ENCODE results near the gene OXNAD1. TPM values are rescaled to one million over a fixed set of nuclear protein-coding genes. Genes with fewer than 3 reads are reported as not detected.

OXNAD1 gene
- total RNA-seq, 1 donor from 2014 or later = 18.8 TPM

DNA sequence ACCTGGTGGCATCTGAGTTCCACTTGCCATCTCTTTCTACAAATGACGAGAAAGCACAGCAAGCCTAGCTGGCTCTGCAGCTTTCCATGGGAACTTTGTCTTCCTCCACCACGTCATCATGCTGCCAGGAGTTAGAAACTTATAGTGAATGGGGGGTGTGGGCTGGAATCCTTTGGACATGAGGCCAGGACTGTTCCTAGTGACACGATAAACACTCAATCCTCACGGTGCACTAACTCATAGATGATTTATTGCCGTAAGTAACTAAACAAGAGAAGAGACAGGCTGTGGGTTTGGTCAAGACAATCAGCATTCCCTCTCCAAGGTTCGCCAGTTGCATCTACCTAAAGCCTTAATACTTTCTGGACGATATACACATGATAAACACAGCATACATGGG lies 50.6 kb downstream of the OXNAD1 start:
- no peak for TF ChIP-seq CTCF (IDR thresholded peaks at IDR 0.05; ENCODE audit: insufficient read depth, low read length, poor library complexity, severe bottlenecking)
- Histone ChIP-seq H3K4me3 (ENCODE audit: low read depth, low read length) (no peak overlapping the region), H3K36me3 (ENCODE audit: control insufficient read depth, insufficient read depth, low read length) (peaks cover 1% of the 10 kb centered on the region), H3K27me3 (ENCODE audit: control insufficient read depth, insufficient read depth, low read length) (no peaks in the 10 kb centered on the region)
- DNase-seq (ENCODE audit: low read depth) = no peak

DNA sequence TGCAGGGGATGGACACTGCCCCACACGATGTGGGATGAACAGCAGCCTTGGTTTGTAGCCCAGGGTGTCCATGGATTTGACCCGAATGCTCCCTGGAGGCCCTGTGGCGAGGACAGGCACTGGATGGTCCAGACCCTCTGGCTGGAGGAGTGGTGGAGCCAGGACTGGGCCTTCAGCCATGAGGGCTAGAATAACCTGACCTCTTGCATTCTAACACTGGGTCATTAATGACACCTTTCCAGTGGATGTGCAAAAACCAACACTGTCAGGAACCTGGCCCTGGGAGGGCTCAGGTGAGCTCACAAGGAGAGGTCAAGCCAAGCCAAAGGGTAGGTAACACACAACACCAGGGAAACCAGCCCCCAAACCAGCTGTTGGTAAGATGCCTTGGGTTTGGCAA lies 51.4 kb downstream of the OXNAD1 start:
- Histone ChIP-seq H3K27me3 (ENCODE audit: control insufficient read depth, insufficient read depth, low read length) (no peaks in the 10 kb centered on the region), H3K36me3 (ENCODE audit: control insufficient read depth, insufficient read depth, low read length) (peaks cover 1% of the 10 kb centered on the region), H3K4me3 (ENCODE audit: low read depth, low read length) (no peak overlapping the region)
- no peak for DNase-seq (ENCODE audit: low read depth)
- no peak for TF ChIP-seq CTCF (IDR thresholded peaks at IDR 0.05; ENCODE audit: insufficient read depth, low read length, poor library complexity, severe bottlenecking)

- no peaks in the 10 kb centered on the region for H3K27me3 ChIP-seq (ENCODE audit: control insufficient read depth, insufficient read depth, low read length)
- no peak overlapping the region for H3K4me3 ChIP-seq (ENCODE audit: low read depth, low read length)
- no peak for TF ChIP-seq CTCF (IDR thresholded peaks at IDR 0.05; ENCODE audit: insufficient read depth, low read length, poor library complexity, severe bottlenecking)
- H3K36me3 ChIP-seq (ENCODE audit: control insufficient read depth, insufficient read depth, low read length) = peaks cover 3% of the 10 kb centered on the region
- DNase-seq (ENCODE audit: low read depth) = no peak
Measured at GRCh38 chr3:16316847-16317560, 52.0 kb downstream of the OXNAD1 start.

DNA sequence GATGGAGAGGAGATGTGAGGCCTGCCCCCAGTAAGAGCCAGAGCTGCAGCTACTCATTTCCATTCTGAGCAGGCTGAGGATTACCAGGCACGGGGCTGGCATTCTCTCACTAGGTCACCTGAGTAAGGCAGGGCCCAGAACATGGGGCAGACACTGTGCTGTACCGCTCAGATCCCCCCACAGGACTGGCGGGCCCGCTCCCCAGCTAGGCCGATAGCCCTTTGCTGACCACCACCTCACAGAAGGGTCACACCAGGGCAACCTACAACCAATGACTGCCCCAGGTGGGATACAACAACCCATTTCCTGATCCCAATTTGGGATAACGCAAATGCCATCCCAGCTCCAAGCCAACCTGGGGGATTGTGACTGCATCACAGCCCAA lies 52.5 kb downstream of the OXNAD1 start:
- Histone ChIP-seq H3K27me3 (ENCODE audit: control insufficient read depth, insufficient read depth, low read length) (no peaks in the 10 kb centered on the region), H3K4me3 (ENCODE audit: low read depth, low read length) (no peak overlapping the region), H3K36me3 (ENCODE audit: control insufficient read depth, insufficient read depth, low read length) (peaks cover 4% of the 10 kb centered on the region)
- DNase-seq (ENCODE audit: low read depth) = no peak
- TF ChIP-seq CTCF (IDR thresholded peaks at IDR 0.05; ENCODE audit: insufficient read depth, low read length, poor library complexity, severe bottlenecking) = no peak

DNA sequence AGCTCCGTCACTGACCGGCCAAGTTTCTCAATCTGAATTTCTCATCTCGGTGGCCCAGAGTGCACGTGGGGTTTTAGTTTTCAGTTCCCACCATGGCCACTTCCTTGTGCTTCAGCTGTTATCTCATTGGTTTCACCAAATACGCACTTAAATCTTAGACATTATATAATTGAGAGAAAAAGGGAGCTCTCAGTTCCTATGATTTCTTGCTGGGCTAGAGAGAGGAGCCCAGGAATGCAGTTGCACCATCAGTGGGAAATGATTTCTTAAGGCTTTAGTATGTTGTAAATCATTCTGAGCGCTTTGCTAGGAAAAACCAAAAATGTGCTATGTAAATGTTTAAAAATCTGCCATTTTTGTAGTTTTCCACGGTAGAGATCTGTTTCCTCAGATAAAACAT lies 53.2 kb downstream of the OXNAD1 start:
- no peak overlapping the region for H3K4me3 ChIP-seq (ENCODE audit: low read depth, low read length)
- no peak for TF ChIP-seq CTCF (IDR thresholded peaks at IDR 0.05; ENCODE audit: insufficient read depth, low read length, poor library complexity, severe bottlenecking)
- no peak for DNase-seq (ENCODE audit: low read depth)
- H3K36me3 ChIP-seq (ENCODE audit: control insufficient read depth, insufficient read depth, low read length) = peaks cover 4% of the 10 kb centered on the region
- H3K27me3 ChIP-seq (ENCODE audit: control insufficient read depth, insufficient read depth, low read length) = no peaks in the 10 kb centered on the region

GRCh38 chr3:16319307-16319706 lies 54.3 kb downstream of the OXNAD1 start:
- TF ChIP-seq CTCF (IDR thresholded peaks at IDR 0.05; ENCODE audit: insufficient read depth, low read length, poor library complexity, severe bottlenecking) = peak; percentile 34
- Histone ChIP-seq H3K36me3 (ENCODE audit: control insufficient read depth, insufficient read depth, low read length) (peaks cover 4% of the 10 kb centered on the region), H3K4me3 (ENCODE audit: low read depth, low read length) (no peak overlapping the region), H3K27me3 (ENCODE audit: control insufficient read depth, insufficient read depth, low read length) (no peaks in the 10 kb centered on the region)
- no peak for DNase-seq (ENCODE audit: low read depth)

All from kidney epithelial cell (primary cell).